ENCODE measurements around the gene EFTUD2. TPM values are rescaled to one million over a fixed set of nuclear protein-coding genes. Genes with fewer than 3 reads are reported as not detected.

Gene EFTUD2
- total RNA-seq, 1 experiment from 2014 or later: 162 TPM

DNA sequence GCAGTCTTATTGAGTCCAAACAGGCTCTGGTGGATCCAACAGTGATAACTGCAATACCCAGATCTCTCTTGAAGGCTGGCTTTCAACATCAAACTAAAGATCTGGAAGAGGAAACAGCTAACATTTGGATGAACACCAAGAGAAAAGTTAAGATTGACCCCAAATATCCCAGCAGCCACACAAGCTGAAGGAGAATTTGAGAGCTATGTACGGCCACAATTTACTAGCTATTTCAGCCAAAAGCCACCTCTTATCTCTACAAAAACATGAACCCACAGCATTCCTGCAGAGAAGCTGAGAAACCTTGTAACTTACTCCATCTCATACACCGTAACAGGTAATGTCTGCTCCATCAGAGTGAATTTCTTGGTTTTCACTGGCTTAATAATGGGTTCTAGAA is 14.3 kb downstream of the EFTUD2 start:
- no peak overlapping the region for H3K4me3 Mint-ChIP-seq
- H3K27ac Mint-ChIP-seq: no peak overlapping the region
- ATAC-seq: no peak
- CTCF ChIA-PET: interaction anchor here (0.6 to 1.1 kb wide), 2 partner anchors 10 to 11 kb away, joined by 3 read pairs; no protein-coding TSS in a partner anchor
- peaks cover 57% of the 10 kb centered on the region for H3K36me3 Mint-ChIP-seq
- no peak for DNase-seq (ENCODE audit: low spot score)
- POLR2A ChIA-PET: interaction anchor here (0.6 kb wide), 1 partner anchor 12 kb away, joined by 5 read pairs; no protein-coding TSS in a partner anchor
- TF ChIP-seq SP1 (CRISPR knock-in tag; conservative IDR thresholded peaks at IDR 0.05) (no peak), IRF1 (CRISPR knock-in tag; IDR thresholded peaks at IDR 0.05) (no peak), IRF2 (CRISPR knock-in tag; IDR thresholded peaks at IDR 0.05; ENCODE audit: borderline replicate concordance, low read depth) (no peak), MLX (CRISPR knock-in tag; IDR thresholded peaks at IDR 0.05) (no peak), TP53 (CRISPR knock-in tag; IDR thresholded peaks at IDR 0.05) (no peak)
- no peaks in the 10 kb centered on the region for H3K4me1 Mint-ChIP-seq
- H3K9me3 Mint-ChIP-seq: no peaks in the 10 kb centered on the region
- no peaks in the 10 kb centered on the region for H3K27me3 Mint-ChIP-seq (ENCODE audit: low read depth)

DNA sequence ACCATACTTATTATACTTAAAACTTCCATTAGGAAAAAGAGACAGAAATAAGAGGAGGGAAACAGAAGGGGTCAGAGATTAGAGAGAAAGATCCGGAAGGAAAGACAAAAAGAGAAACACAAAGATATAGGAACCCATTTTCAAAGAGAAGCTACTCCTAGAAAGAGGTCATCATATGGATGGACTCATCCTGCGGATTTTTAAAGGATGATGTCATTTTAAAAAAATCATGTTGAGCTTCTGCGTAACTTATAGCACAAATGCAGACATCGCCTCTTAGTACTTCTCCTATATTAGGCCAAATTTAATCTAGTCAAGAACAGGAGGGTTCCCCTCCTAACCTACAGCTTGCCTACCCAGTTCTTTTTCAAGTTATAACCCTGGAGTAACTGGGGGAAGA is 18.1 kb downstream of the EFTUD2 start:
- Mint-ChIP-seq H3K9me3 (no peaks in the 10 kb centered on the region), H3K4me3 (no peak overlapping the region), H3K36me3 (peaks cover 75% of the 10 kb centered on the region), H3K27ac (no peak overlapping the region), H3K27me3 (ENCODE audit: low read depth) (no peaks in the 10 kb centered on the region), H3K4me1 (no peaks in the 10 kb centered on the region)
- TF ChIP-seq AR (CRISPR knock-in tag; IDR thresholded peaks at IDR 0.05): no peak
- TF ChIP-seq FOXK1 (CRISPR knock-in tag; IDR thresholded peaks at IDR 0.05): no peak
- TF ChIP-seq, protein P1, sequence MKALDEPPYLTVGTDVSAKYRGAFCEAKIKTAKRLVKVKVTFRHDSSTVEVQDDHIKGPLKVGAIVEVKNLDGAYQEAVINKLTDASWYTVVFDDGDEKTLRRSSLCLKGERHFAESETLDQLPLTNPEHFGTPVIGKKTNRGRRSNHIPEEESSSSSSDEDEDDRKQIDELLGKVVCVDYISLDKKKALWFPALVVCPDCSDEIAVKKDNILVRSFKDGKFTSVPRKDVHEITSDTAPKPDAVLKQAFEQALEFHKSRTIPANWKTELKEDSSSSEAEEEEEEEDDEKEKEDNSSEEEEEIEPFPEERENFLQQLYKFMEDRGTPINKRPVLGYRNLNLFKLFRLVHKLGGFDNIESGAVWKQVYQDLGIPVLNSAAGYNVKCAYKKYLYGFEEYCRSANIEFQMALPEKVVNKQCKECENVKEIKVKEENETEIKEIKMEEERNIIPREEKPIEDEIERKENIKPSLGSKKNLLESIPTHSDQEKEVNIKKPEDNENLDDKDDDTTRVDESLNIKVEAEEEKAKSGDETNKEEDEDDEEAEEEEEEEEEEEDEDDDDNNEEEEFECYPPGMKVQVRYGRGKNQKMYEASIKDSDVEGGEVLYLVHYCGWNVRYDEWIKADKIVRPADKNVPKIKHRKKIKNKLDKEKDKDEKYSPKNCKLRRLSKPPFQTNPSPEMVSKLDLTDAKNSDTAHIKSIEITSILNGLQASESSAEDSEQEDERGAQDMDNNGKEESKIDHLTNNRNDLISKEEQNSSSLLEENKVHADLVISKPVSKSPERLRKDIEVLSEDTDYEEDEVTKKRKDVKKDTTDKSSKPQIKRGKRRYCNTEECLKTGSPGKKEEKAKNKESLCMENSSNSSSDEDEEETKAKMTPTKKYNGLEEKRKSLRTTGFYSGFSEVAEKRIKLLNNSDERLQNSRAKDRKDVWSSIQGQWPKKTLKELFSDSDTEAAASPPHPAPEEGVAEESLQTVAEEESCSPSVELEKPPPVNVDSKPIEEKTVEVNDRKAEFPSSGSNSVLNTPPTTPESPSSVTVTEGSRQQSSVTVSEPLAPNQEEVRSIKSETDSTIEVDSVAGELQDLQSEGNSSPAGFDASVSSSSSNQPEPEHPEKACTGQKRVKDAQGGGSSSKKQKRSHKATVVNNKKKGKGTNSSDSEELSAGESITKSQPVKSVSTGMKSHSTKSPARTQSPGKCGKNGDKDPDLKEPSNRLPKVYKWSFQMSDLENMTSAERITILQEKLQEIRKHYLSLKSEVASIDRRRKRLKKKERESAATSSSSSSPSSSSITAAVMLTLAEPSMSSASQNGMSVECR (CRISPR knock-in tag; IDR thresholded peaks at IDR 0.05; ENCODE audit: borderline replicate concordance): no peak
- no peak for TF ChIP-seq GRHL2 (CRISPR knock-in tag; IDR thresholded peaks at IDR 0.05; ENCODE audit: insufficient replicate concordance, severe bottlenecking)
- no peak for TF ChIP-seq CDX4 (CRISPR knock-in tag; IDR thresholded peaks at IDR 0.05; ENCODE audit: borderline replicate concordance)
- TF ChIP-seq SP1 (CRISPR knock-in tag; conservative IDR thresholded peaks at IDR 0.05): no peak
- CTCF ChIA-PET: interaction anchor here (0.5 to 1.6 kb wide), 4 partner anchors 81 to 106 kb away, joined by 3 to 5 read pairs (median 3); no protein-coding TSS in a partner anchor
- no peak for ATAC-seq
- DNase-seq (ENCODE audit: low spot score): no peak
- POLR2A ChIA-PET: no interaction called here

DNA sequence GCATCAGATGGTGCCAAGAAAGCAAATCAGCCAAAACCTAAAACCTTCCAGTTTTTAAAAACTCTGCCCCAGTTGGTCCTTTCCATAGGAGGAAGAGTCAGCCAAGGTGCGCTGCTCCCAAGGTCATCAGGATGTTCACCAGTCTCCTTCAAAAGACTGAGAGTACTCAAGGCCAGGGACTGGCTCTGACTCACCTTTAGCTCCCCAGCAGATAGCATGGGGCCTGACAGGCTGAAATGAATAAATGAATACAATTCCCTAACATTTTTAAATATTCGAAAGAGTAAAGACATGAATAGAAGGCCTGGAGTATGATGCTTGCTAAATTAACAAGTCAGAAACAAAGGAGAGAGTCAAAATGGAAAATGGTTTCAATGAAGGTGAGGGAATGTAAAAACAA is 19.2 kb downstream of the EFTUD2 start:
- Mint-ChIP-seq H3K36me3 (peaks cover 76% of the 10 kb centered on the region), H3K27me3 (ENCODE audit: low read depth) (no peaks in the 10 kb centered on the region), H3K4me1 (no peaks in the 10 kb centered on the region), H3K4me3 (no peak overlapping the region), H3K27ac (no peak overlapping the region), H3K9me3 (no peaks in the 10 kb centered on the region)
- ChIA-PET CTCF (interaction anchor here (3.0 kb wide), 1 partner anchor 101 kb away, joined by 32 read pairs; no protein-coding TSS in a partner anchor), POLR2A (no interaction called here)
- no peak for DNase-seq (ENCODE audit: low spot score)
- ATAC-seq: no peak
- TF ChIP-seq SMAD3 (CRISPR knock-in tag; IDR thresholded peaks at IDR 0.05; ENCODE audit: borderline replicate concordance): no peak
- TF ChIP-seq, protein P2, sequence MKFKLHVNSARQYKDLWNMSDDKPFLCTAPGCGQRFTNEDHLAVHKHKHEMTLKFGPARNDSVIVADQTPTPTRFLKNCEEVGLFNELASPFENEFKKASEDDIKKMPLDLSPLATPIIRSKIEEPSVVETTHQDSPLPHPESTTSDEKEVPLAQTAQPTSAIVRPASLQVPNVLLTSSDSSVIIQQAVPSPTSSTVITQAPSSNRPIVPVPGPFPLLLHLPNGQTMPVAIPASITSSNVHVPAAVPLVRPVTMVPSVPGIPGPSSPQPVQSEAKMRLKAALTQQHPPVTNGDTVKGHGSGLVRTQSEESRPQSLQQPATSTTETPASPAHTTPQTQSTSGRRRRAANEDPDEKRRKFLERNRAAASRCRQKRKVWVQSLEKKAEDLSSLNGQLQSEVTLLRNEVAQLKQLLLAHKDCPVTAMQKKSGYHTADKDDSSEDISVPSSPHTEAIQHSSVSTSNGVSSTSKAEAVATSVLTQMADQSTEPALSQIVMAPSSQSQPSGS (CRISPR knock-in tag; IDR thresholded peaks at IDR 0.05; ENCODE audit: borderline replicate concordance, low read depth): no peak
- TF ChIP-seq OVOL2 (CRISPR knock-in tag; IDR thresholded peaks at IDR 0.05; ENCODE audit: borderline replicate concordance): no peak

Data from WTC11 (cell line).